Gastroesophageal sphincter (tissue), 4 donors: Measurements from ENCODE around the gene ARHGEF7. TPM values are rescaled to one million over a fixed set of nuclear protein-coding genes. Genes with fewer than 3 reads are reported as not detected.

Source experiments
- ATAC-seq: fragments of 150-250 bp; one replicate; pipeline ENCODE4 v1.9.1; 2016; ENCODE audit warnings: mild to moderate bottlenecking, moderate library complexity
- H3K27ac ChIP-seq, 4 donors: fragments of 200-600 bp; sonication (generic) in 3 of 4; 1 replicate in 3 of 4; 2 replicates in 1 of 4; pipeline ENCODE4 v1.5.1; 2016 to 2019
- H3K27me3 ChIP-seq: fragments of 200-600 bp; sonication (generic); one replicate; pipeline ENCODE4 v1.5.1; 2019
- H3K36me3 ChIP-seq, 2 donors: fragments of 200-600 bp; sonication (generic); one replicate each; pipeline ENCODE4 v1.5.1; 2019; ENCODE audit warnings: control low read depth in 1 of 2
- H3K4me1 ChIP-seq, 3 donors: fragments of 200-600 bp; sonication (generic); 1 replicate in 2 of 3; 2 replicates in 1 of 3; pipeline ENCODE4 v1.5.1; 2016 to 2019; ENCODE audit warnings: control low read depth in 2 of 3
- H3K4me3 ChIP-seq, 2 donors: fragments of 200-600 bp; sonication (generic); one replicate each; pipeline ENCODE4 v1.5.1; 2019; ENCODE audit warnings: mild to moderate bottlenecking in 1 of 2, moderate library complexity in 1 of 2
- H3K9me3 ChIP-seq, 3 donors: fragments of 200-600 bp; sonication (generic); one replicate each; pipeline ENCODE4 v1.5.1; 2017 to 2019; ENCODE audit warnings: control low read depth in 2 of 3
- EP300 ChIP-seq: sonication (generic); formaldehyde crosslinking; IDR thresholded peaks from one replicate; pipeline ENCODE4 v1.6.1; 2017; ENCODE audit warnings: antibody characterized with exemption, mild to moderate bottlenecking
- POLR2A ChIP-seq, 2 donors: fragments of 450-650 bp; IDR thresholded peaks; one replicate each; pipeline ENCODE4 v1.6.1; 2017; ENCODE audit warnings: antibody characterized with exemption in 2 of 2, mild to moderate bottlenecking in 2 of 2, moderate library complexity in 1 of 2
- POLR2AphosphoS5 ChIP-seq: sonication (generic); formaldehyde crosslinking; IDR thresholded peaks from one replicate; pipeline ENCODE4 v1.6.1; 2017; ENCODE audit warnings: antibody characterized with exemption
- WGBS, 2 donors: methylation state at CpG; one replicate each; pipeline ENCODE4 v1.1.5; 2018; ENCODE audit warnings: low coverage in 1 of 2; 5-methylcytosine and 5-hydroxymethylcytosine counted together
- total RNA-seq, 4 donors: library from RNA; depleted of rRNA; stranded (reverse); fragments of >200 nt; gene quantifications; one replicate each; pipeline ENCODE4 v1.1.0, GENCODE V29; 2016
- TF ChIP-seq, protein P1 (sequence below), 4 experiments: fragments of 200-600 bp in 2 of 4; fragments of 450-650 bp in 2 of 4; sonication (generic) in 1 of 4; IDR thresholded peaks; one replicate each; pipeline ENCODE4 v1.5.1; 2017 to 2019; ENCODE audit warnings: antibody characterized with exemption in 4 of 4, mild to moderate bottlenecking in 2 of 4, moderate library complexity in 2 of 4

ARHGEF7 gene
- total RNA-seq, 4 donors from 2014 or later: 23.3 to 78.6 (median 47.2) TPM

GRCh38 chr13:111216166-111216960 lies 101.3 kb downstream of the ARHGEF7 start:
- peaks cover 0 to 4% of the 10 kb centered on the region in 2 donors for H3K36me3 ChIP-seq
- TF ChIP-seq, protein P1, sequence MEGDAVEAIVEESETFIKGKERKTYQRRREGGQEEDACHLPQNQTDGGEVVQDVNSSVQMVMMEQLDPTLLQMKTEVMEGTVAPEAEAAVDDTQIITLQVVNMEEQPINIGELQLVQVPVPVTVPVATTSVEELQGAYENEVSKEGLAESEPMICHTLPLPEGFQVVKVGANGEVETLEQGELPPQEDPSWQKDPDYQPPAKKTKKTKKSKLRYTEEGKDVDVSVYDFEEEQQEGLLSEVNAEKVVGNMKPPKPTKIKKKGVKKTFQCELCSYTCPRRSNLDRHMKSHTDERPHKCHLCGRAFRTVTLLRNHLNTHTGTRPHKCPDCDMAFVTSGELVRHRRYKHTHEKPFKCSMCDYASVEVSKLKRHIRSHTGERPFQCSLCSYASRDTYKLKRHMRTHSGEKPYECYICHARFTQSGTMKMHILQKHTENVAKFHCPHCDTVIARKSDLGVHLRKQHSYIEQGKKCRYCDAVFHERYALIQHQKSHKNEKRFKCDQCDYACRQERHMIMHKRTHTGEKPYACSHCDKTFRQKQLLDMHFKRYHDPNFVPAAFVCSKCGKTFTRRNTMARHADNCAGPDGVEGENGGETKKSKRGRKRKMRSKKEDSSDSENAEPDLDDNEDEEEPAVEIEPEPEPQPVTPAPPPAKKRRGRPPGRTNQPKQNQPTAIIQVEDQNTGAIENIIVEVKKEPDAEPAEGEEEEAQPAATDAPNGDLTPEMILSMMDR (IDR thresholded peaks at IDR 0.05): peak in 1 of 4 experiments; percentile 56
- no peak for TF ChIP-seq POLR2A (IDR thresholded peaks at IDR 0.05)
- peaks cover 0 to 66% (median 18%) of the 10 kb centered on the region in 3 donors for H3K4me1 ChIP-seq
- H3K27me3 ChIP-seq: no peaks in the 10 kb centered on the region
- no peak for ATAC-seq
- H3K4me3 ChIP-seq: no peak overlapping the region
- no peaks in the 10 kb centered on the region for H3K9me3 ChIP-seq
- WGBS, 2 donors: 93% methylated on average over 3 of the region's 15 CpGs; no CpG with 5 or more reads in 1 of the 2 donors
- H3K27ac ChIP-seq: peak overlapping the region in 2 of 4 donors; percentile 4 to 37

- TF ChIP-seq EP300 (no peak), POLR2AphosphoS5 (no peak), POLR2A (IDR thresholded peaks at IDR 0.05) (no peak)
- TF ChIP-seq, protein P1 (IDR thresholded peaks at IDR 0.05): no peak
- Histone ChIP-seq H3K9me3 (no peaks in the 10 kb centered on the region), H3K27me3 (no peaks in the 10 kb centered on the region), H3K36me3 (peaks cover 0 to 4% of the 10 kb centered on the region in 2 donors), H3K27ac (peak overlapping the region in 2 of 4 donors; percentile 11 to 58), H3K4me3 (no peak overlapping the region), H3K4me1 (peaks cover 0 to 53% (median 14%) of the 10 kb centered on the region in 3 donors)
- ATAC-seq: no peak
- WGBS, 2 donors: 79 to 80% methylated on average over 10 to 13 of the region's 13 CpGs
These were observed 102.5 kb downstream of the ARHGEF7 start for GRCh38 chr13:111217641-111218040.

- 4 to 25% methylated on average over 4 of the region's 4 CpGs for WGBS, 2 donors
- H3K4me1 ChIP-seq: peaks cover 0 to 55% (median 14%) of the 10 kb centered on the region in 3 donors
- TF ChIP-seq, protein P1 (IDR thresholded peaks at IDR 0.05): no peak
- TF ChIP-seq POLR2AphosphoS5: peak; percentile 61
- H3K4me3 ChIP-seq: no peak overlapping the region
- ATAC-seq: peak; percentile 66
- H3K36me3 ChIP-seq: peaks cover 0 to 4% of the 10 kb centered on the region in 2 donors
- no peaks in the 10 kb centered on the region for H3K27me3 ChIP-seq
- no peaks in the 10 kb centered on the region for H3K9me3 ChIP-seq
- H3K27ac ChIP-seq: peak overlapping the region in 3 of 4 donors; percentile 45 to 58 (median 52)
These were observed 104.2 kb downstream of the ARHGEF7 start for GRCh38 chr13:111219280-111219679.

GRCh38 chr13:111219950-111220349 lies 104.8 kb downstream of the ARHGEF7 start:
- WGBS, 2 donors: no CpG with 5 or more reads among the region's 8 CpGs
- no peak for ATAC-seq
- Histone ChIP-seq H3K9me3 (no peaks in the 10 kb centered on the region), H3K4me1 (peaks cover 0 to 53% (median 14%) of the 10 kb centered on the region in 3 donors), H3K36me3 (peaks cover 0 to 4% of the 10 kb centered on the region in 2 donors), H3K4me3 (no peak overlapping the region), H3K27ac (peak overlapping the region in 3 of 4 donors; percentile 30 to 52 (median 43)), H3K27me3 (no peaks in the 10 kb centered on the region)
- TF ChIP-seq POLR2AphosphoS5: no peak
- TF ChIP-seq POLR2A (IDR thresholded peaks at IDR 0.05): no peak
- TF ChIP-seq, protein P1 (IDR thresholded peaks at IDR 0.05): no peak
- TF ChIP-seq EP300: no peak

- Histone ChIP-seq H3K27ac (no peak overlapping the region), H3K4me1 (peaks cover 0 to 8% (median 0%) of the 10 kb centered on the region in 3 donors), H3K9me3 (no peaks in the 10 kb centered on the region), H3K4me3 (no peak overlapping the region), H3K36me3 (peaks cover 0 to 24% of the 10 kb centered on the region in 2 donors), H3K27me3 (no peaks in the 10 kb centered on the region)
- TF ChIP-seq, protein P1 (IDR thresholded peaks at IDR 0.05): no peak
- TF ChIP-seq POLR2A (IDR thresholded peaks at IDR 0.05): no peak
- TF ChIP-seq POLR2AphosphoS5: no peak
- TF ChIP-seq EP300: no peak
- 83 to 95% methylated on average over 6 of the region's 6 CpGs for WGBS, 2 donors
- no peak for ATAC-seq
These were observed 110.1 kb downstream of the ARHGEF7 start for GRCh38 chr13:111225166-111225565.
